ENCODE data around the gene EPHA6. TPM values are rescaled to one million over a fixed set of nuclear protein-coding genes. Genes with fewer than 3 reads are reported as not detected.

EPHA6 gene
- total and polyA plus RNA-seq, 9 of the 15 experiments (the other 6 are each of a cell fraction or from before 2014, with no cell fraction given): not detected

- WGBS (ENCODE audit: insufficient coverage, low coverage, missing lambda C conversion rate): 0% methylated on average over 2 of the region's 2 CpGs
- H3K27ac ChIP-seq (ENCODE audit: extremely low read depth, low read depth, low read length): no peak overlapping the region
- H3K79me2 ChIP-seq (ENCODE audit: control insufficient read depth, insufficient read depth, low read length): no peaks in the 10 kb centered on the region
- H3K9ac ChIP-seq (ENCODE audit: insufficient read depth in 1 of 2, low read depth in 2 of 2, low read length in 2 of 2): no peak overlapping the region
- ATAC-seq (no peak), DNase-seq (ENCODE audit: extremely low read depth in 1 of 4, low spot score in 3 of 4) (no peak), FAIRE-seq (no peak)
- no peaks in the 10 kb centered on the region for H3K36me3 ChIP-seq (ENCODE audit: control insufficient read depth, insufficient read depth, low read length)
- BruUV-seq (replicated peaks): no TSS peak
- in situ Hi-C loops (cut with MboI): no loop called here
- H4K20me1 ChIP-seq (replicated peaks; ENCODE audit: control insufficient read depth, insufficient read depth, low read length): no peaks in the 10 kb centered on the region
- no peak overlapping the region for H3K4me2 ChIP-seq (ENCODE audit: insufficient read depth, low read length)
- intact Hi-C loops (cut with micrococcal nuclease): no loop called here
- no peak for TF ChIP-seq ARID3A (IDR thresholded peaks at IDR 0.05; ENCODE audit: borderline replicate concordance, low read depth, low read length)
- TF ChIP-seq USF2 (CRISPR knock-in tag; IDR thresholded peaks at IDR 0.05): no peak
- TF ChIP-seq PCBP2 (IDR thresholded peaks at IDR 0.05; ENCODE audit: low read depth, low read length, poor library complexity, severe bottlenecking): no peak
- TF ChIP-seq TEAD1 (CRISPR knock-in tag; IDR thresholded peaks at IDR 0.05): no peak
- no peak for TF ChIP-seq ASH1L (IDR thresholded peaks at IDR 0.05; ENCODE audit: borderline replicate concordance, low read depth, partially characterized antibody)
- no peak for TF ChIP-seq ZNF232 (CRISPR knock-in tag; IDR thresholded peaks at IDR 0.05)
- TF ChIP-seq, protein P1, sequence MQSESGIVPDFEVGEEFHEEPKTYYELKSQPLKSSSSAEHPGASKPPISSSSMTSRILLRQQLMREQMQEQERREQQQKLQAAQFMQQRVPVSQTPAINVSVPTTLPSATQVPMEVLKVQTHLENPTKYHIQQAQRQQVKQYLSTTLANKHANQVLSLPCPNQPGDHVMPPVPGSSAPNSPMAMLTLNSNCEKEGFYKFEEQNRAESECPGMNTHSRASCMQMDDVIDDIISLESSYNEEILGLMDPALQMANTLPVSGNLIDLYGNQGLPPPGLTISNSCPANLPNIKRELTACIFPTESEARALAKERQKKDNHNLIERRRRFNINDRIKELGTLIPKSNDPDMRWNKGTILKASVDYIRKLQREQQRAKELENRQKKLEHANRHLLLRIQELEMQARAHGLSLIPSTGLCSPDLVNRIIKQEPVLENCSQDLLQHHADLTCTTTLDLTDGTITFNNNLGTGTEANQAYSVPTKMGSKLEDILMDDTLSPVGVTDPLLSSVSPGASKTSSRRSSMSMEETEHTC (IDR thresholded peaks at IDR 0.05): no peak
- ChIA-PET POLR2A (no interaction called here), CTCF (ENCODE audit: low intra/inter-chr PET ratio) (no interaction called here)
- H2AFZ ChIP-seq (ENCODE audit: low read depth, low read length): no peak overlapping the region
- H3K4me1 ChIP-seq (replicated peaks in 1 of 2; ENCODE audit: control insufficient read depth in 2 of 2, insufficient read depth in 2 of 2, low read length in 2 of 2): no peaks in the 10 kb centered on the region
- H3K9me1 ChIP-seq (ENCODE audit: control insufficient read depth, insufficient read depth, low read length): no peaks in the 10 kb centered on the region
- no peaks in the 10 kb centered on the region for H3K9me3 ChIP-seq (replicated peaks; ENCODE audit: control insufficient read depth, insufficient read depth, low read depth, low read length)
- H3K4me3 ChIP-seq: no peak overlapping the region
- no peaks in the 10 kb centered on the region for H3K27me3 ChIP-seq (ENCODE audit: control insufficient read depth in 2 of 2, insufficient read depth in 2 of 2, low read length in 2 of 2)
These were observed 21.9 kb downstream of the EPHA6 start for GRCh38 chr3:96836153-96836915.

Measured in K562 (cell line).